GM23248 (cell line): Measurements from ENCODE around the gene CDRT4. TPM values are rescaled to one million over a fixed set of nuclear protein-coding genes. Genes with fewer than 3 reads are reported as not detected.
A peak's percentile ranks its signal among the peaks of the same experiment; 100 is the strongest.

Experiments
- DNase-seq: peaks from one replicate; pipeline ENCODE4 v3.0.0-alpha.2; 2015
- H2AFZ ChIP-seq: fragments of 200-600 bp; sonication (generic); 2 replicates; pipeline ENCODE4 v1.6.1; 2016; ENCODE audit warnings: antibody characterized with exemption
- H3F3A ChIP-seq: fragments of 200-600 bp; sonication (generic); 2 replicates; pipeline ENCODE4 v1.6.1; 2016; ENCODE audit warnings: mild to moderate bottlenecking, antibody characterized with exemption, mixed run types; ENCODE audit not compliant: insufficient read depth
- H3K27ac ChIP-seq: fragments of 200-600 bp; sonication (generic); 2 replicates; pipeline ENCODE4 v1.5.1; 2016; ENCODE audit warnings: mild to moderate bottlenecking
- H3K27me3 ChIP-seq: fragments of 200-600 bp; sonication (generic); replicated peaks from 2 replicates; pipeline ENCODE4 v1.6.1; 2016; ENCODE audit warnings: mild to moderate bottlenecking; ENCODE audit not compliant: insufficient read depth
- H3K36me3 ChIP-seq: fragments of 200-600 bp; sonication (generic); 2 replicates; pipeline ENCODE4 v1.6.1; 2016; ENCODE audit warnings: low read depth, mild to moderate bottlenecking
- H3K4me1 ChIP-seq: fragments of 200-600 bp; sonication (generic); 2 replicates; pipeline ENCODE4 v1.6.1; 2016; ENCODE audit warnings: mild to moderate bottlenecking; ENCODE audit not compliant: insufficient read depth
- H3K4me2 ChIP-seq: fragments of 200-600 bp; sonication (generic); one replicate; pipeline ENCODE4 v1.6.1; 2016; ENCODE audit warnings: mild to moderate bottlenecking; ENCODE audit not compliant: unreplicated experiment
- H3K4me3 ChIP-seq: fragments of 200-600 bp; sonication (generic); 2 replicates; pipeline ENCODE4 v1.5.1; 2016; ENCODE audit warnings: mild to moderate bottlenecking
- H3K79me2 ChIP-seq: fragments of 200-600 bp; sonication (generic); 2 replicates; pipeline ENCODE4 v1.6.1; 2016; ENCODE audit warnings: mild to moderate bottlenecking; ENCODE audit not compliant: insufficient read depth
- H3K9ac ChIP-seq: fragments of 200-600 bp; sonication (generic); 2 replicates; pipeline ENCODE4 v1.6.1; 2016; ENCODE audit warnings: mild to moderate bottlenecking
- H3K9me2 ChIP-seq: fragments of 200-600 bp; sonication (generic); 2 replicates; pipeline ENCODE4 v1.6.1; 2016; ENCODE audit warnings: mixed run types, mild to moderate bottlenecking, moderate library complexity; ENCODE audit not compliant: insufficient read depth
- H3K9me3 ChIP-seq: fragments of 200-600 bp; sonication (generic); one replicate; pipeline ENCODE4 v1.6.1; 2017; ENCODE audit warnings: low read depth
- H4K20me1 ChIP-seq: fragments of 200-600 bp; sonication (generic); 2 replicates; pipeline ENCODE4 v1.6.0; 2016; ENCODE audit not compliant: insufficient read depth
- EZH2 ChIP-seq: fragments of 200-600 bp; sonication (generic); IDR thresholded peaks from 2 replicates; pipeline ENCODE4 v1.6.1; 2018; ENCODE audit warnings: antibody characterized with exemption, mild to moderate bottlenecking; ENCODE audit not compliant: insufficient read depth, poor library complexity, severe bottlenecking
- EZH2phosphoT487 ChIP-seq: fragments of 200-600 bp; sonication (generic); IDR thresholded peaks from 2 replicates; pipeline ENCODE4 v1.6.1; 2018; ENCODE audit warnings: antibody characterized with exemption, moderate library complexity, mild to moderate bottlenecking, low read depth; ENCODE audit not compliant: insufficient read depth
- WGBS, 2 experiments: methylation state at CpG; one replicate each; pipeline ENCODE4 v1.1.6; 2015 to 2017; ENCODE audit warnings: low lambda C conversion rate in 2 of 2, low coverage in 1 of 2; ENCODE audit errors: missing lambda C conversion rate in 2 of 2; 5-methylcytosine and 5-hydroxymethylcytosine counted together
- in situ Hi-C: fragments of 300-500 bp; cut with MboI; formaldehyde crosslinking; loops from 2 replicates; pipeline ENCODE4 v1.15.0; 2020
- polyA plus RNA-seq: library from polyadenylated mRNA; unstranded; fragments of >200 nt; fragmentation: Nextera tagmentation; extraction: Ambion mirVana; gene quantifications from 2 replicates; pipeline ENCODE4 v1.2.1, GENCODE V29; 2016
- total RNA-seq: library from RNA; depleted of rRNA; stranded (reverse); fragments of >200 nt; shearing (Covaris generic); gene quantifications from 2 replicates; pipeline ENCODE4 v1.2.3, GENCODE V29; 2014

The CDRT4 gene
- total and polyA plus RNA-seq, 2 experiments from 2014 or later, result 3.0 to 3.8 TPM

DNA sequence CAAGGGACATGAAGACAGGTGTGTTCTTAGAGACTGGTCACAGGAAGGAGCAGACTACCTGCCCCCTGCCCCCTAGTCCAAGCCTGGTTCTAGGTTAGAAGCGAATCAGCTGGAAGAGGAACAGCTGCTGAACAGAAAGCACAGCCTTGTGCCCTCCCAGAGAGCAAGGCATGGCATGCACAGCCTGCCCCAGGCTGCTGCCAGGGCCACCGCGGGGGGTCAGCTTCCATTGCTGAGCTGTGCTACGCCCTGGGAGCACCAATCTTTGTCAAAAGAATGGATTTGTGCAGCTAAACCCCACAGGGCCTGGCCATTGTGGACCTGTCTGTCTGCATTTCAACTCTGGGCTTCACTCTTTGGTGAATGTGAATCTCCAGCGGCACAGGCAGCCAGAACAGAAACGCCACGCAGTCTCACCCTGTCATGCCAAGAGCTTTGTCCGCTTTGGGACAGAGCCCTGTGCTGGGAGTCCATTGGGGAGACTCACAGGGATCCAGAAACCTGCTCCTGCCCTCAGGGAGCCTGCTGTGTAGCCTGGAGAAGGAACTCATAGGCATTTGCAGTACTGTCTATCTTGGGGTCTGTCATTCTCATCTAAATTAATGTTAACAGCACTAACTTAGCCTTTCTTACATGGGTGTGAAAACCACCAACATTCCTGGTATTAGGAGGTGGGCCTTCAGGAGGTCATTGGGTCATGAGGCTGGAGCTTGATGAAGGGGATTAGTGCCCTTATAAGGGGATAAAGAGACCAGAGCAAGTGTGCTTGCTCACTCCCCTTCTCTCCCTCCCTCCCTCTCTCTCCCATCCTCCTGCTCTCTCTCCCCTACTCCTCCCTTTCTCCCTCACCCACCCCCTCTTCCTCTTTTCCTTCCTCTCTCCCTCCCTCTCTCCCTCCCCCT is 25.6 kb upstream of the CDRT4 start:
- Histone ChIP-seq H3K36me3 (no peaks in the 10 kb centered on the region), H4K20me1 (no peaks in the 10 kb centered on the region), H3K9me3 (no peaks in the 10 kb centered on the region), H3K9ac (no peak overlapping the region), H3K79me2 (no peaks in the 10 kb centered on the region), H3K9me2 (no peaks in the 10 kb centered on the region), H3K4me2 (no peak overlapping the region), H3K4me3 (no peak overlapping the region), H3F3A (peaks cover 21% of the 10 kb centered on the region), H3K27me3 (no peaks in the 10 kb centered on the region), H3K27ac (no peak overlapping the region), H2AFZ (no peak overlapping the region), H3K4me1 (peaks cover 14% of the 10 kb centered on the region)
- DNase-seq, result no peak
- TF ChIP-seq EZH2phosphoT487, result no peak
- TF ChIP-seq EZH2, result no peak
- 94 to 97% methylated on average over 8 of the region's 8 CpGs for WGBS, 2 experiments
- in situ Hi-C loops, result no loop called here

DNA sequence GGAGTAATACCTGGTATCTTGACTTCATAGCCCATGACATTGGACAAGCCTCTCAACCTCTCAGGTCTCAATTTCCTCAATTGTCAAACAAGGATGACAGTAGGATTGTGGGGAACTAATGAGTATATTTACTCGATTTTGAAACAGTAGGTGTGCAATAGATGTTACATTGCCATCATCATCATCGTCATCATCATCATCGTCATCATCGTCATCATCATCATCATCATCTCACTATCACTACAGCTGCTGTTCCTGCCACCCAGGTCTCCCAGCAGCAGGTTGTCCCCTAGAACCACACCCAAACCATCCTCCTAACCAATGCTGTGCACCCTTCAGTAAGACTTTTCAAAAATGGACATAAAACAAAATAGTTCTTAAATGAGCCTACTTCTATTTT is 24.8 kb upstream of the CDRT4 start:
- peaks cover 14% of the 10 kb centered on the region for H3K4me1 ChIP-seq
- H3K4me2 ChIP-seq, result no peak overlapping the region
- no peak overlapping the region for H3K4me3 ChIP-seq
- H3K9ac ChIP-seq, result no peak overlapping the region
- no peak overlapping the region for H3K27ac ChIP-seq
- in situ Hi-C loops, result no loop called here
- 94 to 95% methylated on average over 4 of the region's 4 CpGs for WGBS, 2 experiments
- H4K20me1 ChIP-seq, result no peaks in the 10 kb centered on the region
- H3K9me2 ChIP-seq, result no peaks in the 10 kb centered on the region
- H3K79me2 ChIP-seq, result no peaks in the 10 kb centered on the region
- H2AFZ ChIP-seq, result no peak overlapping the region
- no peaks in the 10 kb centered on the region for H3K9me3 ChIP-seq
- no peak for DNase-seq
- H3K27me3 ChIP-seq, result no peaks in the 10 kb centered on the region
- no peak for TF ChIP-seq EZH2
- TF ChIP-seq EZH2phosphoT487, result no peak
- no peaks in the 10 kb centered on the region for H3K36me3 ChIP-seq
- H3F3A ChIP-seq, result peaks cover 21% of the 10 kb centered on the region

DNA sequence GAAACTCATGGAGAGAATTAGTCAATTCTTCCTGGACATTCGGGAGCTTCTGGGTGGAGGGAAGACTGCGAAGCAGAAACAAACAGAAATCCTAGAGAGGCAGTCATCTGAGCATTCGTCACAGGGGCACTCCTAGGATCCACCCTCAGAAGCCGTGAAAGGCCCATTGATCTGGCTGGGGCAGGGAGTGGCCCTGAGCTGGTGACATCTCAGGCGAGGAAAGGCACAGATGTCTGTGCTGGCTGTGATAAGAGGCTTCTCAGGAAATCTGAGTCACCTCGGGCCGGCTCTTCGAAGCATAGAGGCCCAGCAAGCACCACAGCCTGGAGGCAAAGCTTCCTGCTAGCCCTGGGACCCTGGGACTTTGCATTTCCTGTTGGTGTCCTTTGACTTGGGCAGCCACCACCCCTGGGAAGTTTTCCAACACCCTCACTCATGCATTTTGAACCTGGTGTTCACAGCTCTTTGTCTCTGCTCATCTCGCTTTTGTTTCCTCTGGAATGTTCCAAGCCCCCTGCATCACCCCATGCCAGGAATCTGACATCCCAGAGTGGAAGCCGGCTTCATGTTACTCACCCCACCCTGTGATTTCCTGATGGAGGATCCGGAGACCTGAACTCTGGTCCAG is 23.3 kb upstream of the CDRT4 start:
- H3K27me3 ChIP-seq, result no peaks in the 10 kb centered on the region
- no peaks in the 10 kb centered on the region for H3K9me2 ChIP-seq
- peak overlapping the region; percentile 67 for H2AFZ ChIP-seq
- peak; percentile 93 for DNase-seq
- H3K4me1 ChIP-seq, result peaks cover 14% of the 10 kb centered on the region
- in situ Hi-C loops, result no loop called here
- no peaks in the 10 kb centered on the region for H3K9me3 ChIP-seq
- peak overlapping the region; percentile 62 for H3K9ac ChIP-seq
- no peaks in the 10 kb centered on the region for H3K36me3 ChIP-seq
- peak overlapping the region; percentile 83 for H3K27ac ChIP-seq
- WGBS, 2 experiments, result 6 to 10% methylated on average over 11 of the region's 11 CpGs
- H3F3A ChIP-seq, result peaks cover 21% of the 10 kb centered on the region
- H3K79me2 ChIP-seq, result no peaks in the 10 kb centered on the region
- H3K4me3 ChIP-seq, result peak overlapping the region; percentile 17; the same call in 1 of the 2 replicates
- TF ChIP-seq EZH2 (no peak), EZH2phosphoT487 (no peak)
- peak overlapping the region; percentile 39 for H3K4me2 ChIP-seq
- H4K20me1 ChIP-seq, result no peaks in the 10 kb centered on the region

DNA sequence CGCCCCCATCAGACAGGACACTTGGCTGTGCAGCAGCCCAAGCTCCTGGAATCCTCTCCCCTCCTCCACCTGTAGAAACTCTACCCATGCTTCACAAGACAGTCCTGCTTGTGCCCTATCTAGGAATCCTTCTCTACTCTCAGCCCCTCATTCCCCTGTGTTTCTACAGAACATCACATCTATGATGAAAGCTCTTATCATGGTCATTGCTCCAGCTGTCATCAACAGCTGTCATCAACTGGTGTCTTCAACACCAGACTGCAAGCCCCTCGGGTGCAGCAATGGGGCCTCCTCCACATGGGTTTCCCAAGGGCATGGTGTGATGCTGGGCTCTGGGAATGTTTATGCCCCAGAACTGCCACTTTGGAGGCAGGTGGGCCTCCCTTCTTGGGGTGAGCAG is 21.1 kb upstream of the CDRT4 start:
- Histone ChIP-seq H3K27me3 (no peaks in the 10 kb centered on the region), H4K20me1 (no peaks in the 10 kb centered on the region), H3K27ac (no peak overlapping the region), H3K4me3 (no peak overlapping the region), H3K36me3 (no peaks in the 10 kb centered on the region), H3K9me2 (no peaks in the 10 kb centered on the region), H3K9ac (no peak overlapping the region), H3K9me3 (no peaks in the 10 kb centered on the region), H3K4me1 (peaks cover 14% of the 10 kb centered on the region), H3K4me2 (no peak overlapping the region), H3F3A (peaks cover 21% of the 10 kb centered on the region), H2AFZ (no peak overlapping the region), H3K79me2 (no peaks in the 10 kb centered on the region)
- TF ChIP-seq EZH2 (no peak), EZH2phosphoT487 (no peak)
- in situ Hi-C loops, result no loop called here
- no peak for DNase-seq
- WGBS, 2 experiments, result 90 to 93% methylated on average over 2 of the region's 2 CpGs
